Astrocyte (in vitro differentiated cells and primary cell): ENCODE measurements around the gene PAF1. TPM values are rescaled to one million over a fixed set of nuclear protein-coding genes. Genes with fewer than 3 reads are reported as not detected.

Source experiments
- DNase-seq: peaks from one replicate; pipeline ENCODE4 v3.0.0-alpha.2; 2010; ENCODE audit warnings: low read depth
- FAIRE-seq: peaks from 2 replicates; lab custom pipeline; 2011; peaks lifted over from hg19 to GRCh38; lab: Jason Lieb, UNC
- H2AFZ ChIP-seq: 2 replicates; pipeline ENCODE4 v1.6.0; 2012; ENCODE audit warnings: low read depth, low read length, inconsistent platforms
- H3K27ac ChIP-seq: 2 replicates; pipeline ENCODE4 v1.5.1; 2011; ENCODE audit warnings: low read depth, low read length, inconsistent platforms
- H3K27me3 ChIP-seq: 2 replicates; pipeline ENCODE4 v1.6.0; 2011; ENCODE audit warnings: low read length, inconsistent platforms; ENCODE audit not compliant: insufficient read depth
- H3K36me3 ChIP-seq: 2 replicates; pipeline ENCODE4 v1.5.1; 2011; ENCODE audit warnings: low read length, inconsistent platforms; ENCODE audit not compliant: insufficient read depth
- H3K4me1 ChIP-seq: 2 replicates; pipeline ENCODE4 v1.5.1; 2011; ENCODE audit warnings: low read length, inconsistent platforms; ENCODE audit not compliant: insufficient read depth
- H3K4me2 ChIP-seq: 2 replicates; pipeline ENCODE4 v1.6.0; 2012; ENCODE audit warnings: low read length, inconsistent platforms
- H3K4me3 ChIP-seq: 2 replicates; pipeline ENCODE4 v1.5.1; 2011; ENCODE audit warnings: low read depth, mild to moderate bottlenecking, low read length, inconsistent platforms; ENCODE audit not compliant: insufficient read depth
- H3K79me2 ChIP-seq: 2 replicates; pipeline ENCODE4 v1.6.0; 2012; ENCODE audit warnings: mild to moderate bottlenecking, low read length, inconsistent platforms; ENCODE audit not compliant: insufficient read depth
- H3K9ac ChIP-seq: 2 replicates; pipeline ENCODE4 v1.6.0; 2012; ENCODE audit warnings: mild to moderate bottlenecking, low read length, inconsistent platforms
- H3K9me3 ChIP-seq: 2 replicates; pipeline ENCODE4 v1.5.1; 2012; ENCODE audit warnings: low read depth, mild to moderate bottlenecking, low read length, inconsistent platforms; ENCODE audit not compliant: insufficient read depth
- H4K20me1 ChIP-seq: 2 replicates; pipeline ENCODE4 v1.6.0; 2012; ENCODE audit warnings: low read length, inconsistent platforms; ENCODE audit not compliant: insufficient read depth
- H3K27ac Mint-ChIP-seq: one replicate; pipeline ENCODE4 v1.8.0; 2021; ENCODE audit warnings: mild to moderate bottlenecking, mixed read lengths; ENCODE audit not compliant: unreplicated experiment
- H3K27me3 Mint-ChIP-seq: one replicate; pipeline ENCODE4 v1.8.0; 2021; ENCODE audit warnings: low read depth, mixed read lengths; ENCODE audit not compliant: unreplicated experiment
- H3K36me3 Mint-ChIP-seq: one replicate; pipeline ENCODE4 v1.8.0; 2021; ENCODE audit warnings: low read depth, mixed read lengths; ENCODE audit not compliant: unreplicated experiment
- H3K4me1 Mint-ChIP-seq: one replicate; pipeline ENCODE4 v1.8.0; 2021; ENCODE audit warnings: low read depth, mixed read lengths; ENCODE audit not compliant: unreplicated experiment
- H3K4me3 Mint-ChIP-seq: one replicate; pipeline ENCODE4 v1.8.0; 2021; ENCODE audit warnings: mild to moderate bottlenecking, moderate library complexity, mixed read lengths; ENCODE audit not compliant: unreplicated experiment
- H3K9me3 Mint-ChIP-seq: one replicate; pipeline ENCODE4 v1.8.0; 2021; ENCODE audit warnings: mild to moderate bottlenecking, mixed read lengths; ENCODE audit not compliant: unreplicated experiment
- CTCF ChIP-seq: IDR thresholded peaks from 2 replicates; pipeline ENCODE4 v1.5.1; 2011; ENCODE audit warnings: low read depth, mild to moderate bottlenecking, inconsistent platforms, low read length, moderate library complexity; ENCODE audit not compliant: insufficient read depth
- EZH2 ChIP-seq: IDR thresholded peaks from 2 replicates; pipeline ENCODE4 v1.6.1; 2012; ENCODE audit warnings: mild to moderate bottlenecking, low read length, inconsistent platforms; ENCODE audit not compliant: insufficient read depth
- total RNA-seq: library from RNA; stranded (reverse); gene quantifications from 2 replicates; pipeline ENCODE4 v1.2.1, GENCODE V29; 2021

Gene PAF1
- total RNA-seq, 1 donor from 2014 or later, result 43.2 TPM

GRCh38 chr19:39363901-39364457 is 26.9 kb downstream of the PAF1 start:
- Histone ChIP-seq H3K9ac (peak overlapping the region; percentile 31), H4K20me1 (peaks cover 24% of the 10 kb centered on the region), H3K4me1 (peaks cover 26% of the 10 kb centered on the region), H3K4me2 (no peak overlapping the region), H3K27me3 (no peaks in the 10 kb centered on the region), H3K27ac (peak overlapping the region; percentile 33), H3K79me2 (peaks cover 9% of the 10 kb centered on the region), H3K36me3 (peaks cover 28% of the 10 kb centered on the region), H2AFZ (no peak overlapping the region), H3K4me3 (no peak overlapping the region), H3K9me3 (no peaks in the 10 kb centered on the region)
- Mint-ChIP-seq H3K27me3 (no peaks in the 10 kb centered on the region), H3K36me3 (peaks cover 26% of the 10 kb centered on the region), H3K4me1 (peaks cover 21% of the 10 kb centered on the region), H3K27ac (no peak overlapping the region), H3K4me3 (peak overlapping the region; percentile 27), H3K9me3 (no peaks in the 10 kb centered on the region)
- FAIRE-seq (no peak), DNase-seq (no peak)
- no peak for TF ChIP-seq CTCF
- TF ChIP-seq EZH2, result no peak

GRCh38 chr19:39362682-39363657 is 27.9 kb downstream of the PAF1 start:
- no peaks in the 10 kb centered on the region for H3K27me3 ChIP-seq
- H3K36me3 Mint-ChIP-seq, result peaks cover 20% of the 10 kb centered on the region

More at GRCh38 chr19:39362682-39363657, 27.9 kb downstream of the PAF1 start:
- FAIRE-seq, result peak; percentile 62
- peaks cover 34% of the 10 kb centered on the region for H3K36me3 ChIP-seq
- H3K9ac ChIP-seq, result peak overlapping the region; percentile 49
- no peaks in the 10 kb centered on the region for H3K9me3 ChIP-seq
- no peaks in the 10 kb centered on the region for H3K9me3 Mint-ChIP-seq
- TF ChIP-seq EZH2 (no peak), CTCF (no peak)
- peaks cover 21% of the 10 kb centered on the region for H3K4me1 Mint-ChIP-seq
- H3K4me2 ChIP-seq, result peak overlapping the region; percentile 65
- peak; percentile 69 for DNase-seq
- H3K4me3 Mint-ChIP-seq, result peak overlapping the region; percentile 31
- peaks cover 26% of the 10 kb centered on the region for H3K4me1 ChIP-seq
- H3K27ac Mint-ChIP-seq, result peak overlapping the region; percentile 79
- peaks cover 15% of the 10 kb centered on the region for H4K20me1 ChIP-seq
- H3K27me3 Mint-ChIP-seq, result no peaks in the 10 kb centered on the region
- peaks cover 12% of the 10 kb centered on the region for H3K79me2 ChIP-seq
- no peak overlapping the region for H3K4me3 ChIP-seq
- H3K27ac ChIP-seq, result peak overlapping the region; percentile 45
- no peak overlapping the region for H2AFZ ChIP-seq
